CD14-positive monocyte (primary cell): ENCODE results near the gene NEDD4L. TPM values are rescaled to one million over a fixed set of nuclear protein-coding genes. Genes with fewer than 3 reads are reported as not detected.

Experiments used
- DNase-seq, 3 donors: peaks; one replicate each; pipeline ENCODE4 v3.0.0-alpha.2; 2011 to 2022
- H2AFZ ChIP-seq: 2 replicates; pipeline ENCODE4 v1.6.0; 2012; ENCODE audit warnings: mild to moderate bottlenecking, low read depth, low read length, inconsistent platforms; ENCODE audit not compliant: insufficient read depth, poor library complexity, severe bottlenecking
- H3K27ac ChIP-seq, 2 donors: 1 replicate in 1 of 2; 2 replicates in 1 of 2; pipeline ENCODE4 v1.5.1; 2012 to 2013; ENCODE audit warnings: low read length in 2 of 2, control low read depth in 1 of 2, inconsistent platforms in 1 of 2, low read depth in 1 of 2, mild to moderate bottlenecking in 1 of 2
- H3K27me3 ChIP-seq, 2 donors: one replicate each; pipeline versions ENCODE4 v1.6.0 to v1.6.1; 2011 to 2013; ENCODE audit warnings: low read length in 2 of 2; ENCODE audit not compliant: control insufficient read depth in 2 of 2, insufficient read depth in 2 of 2
- H3K36me3 ChIP-seq, 2 donors: replicated peaks in 1 of 2; 1 replicate in 1 of 2; 2 replicates in 1 of 2; pipeline versions ENCODE4 v1.5.1 to v1.6.1; 2012 to 2013; ENCODE audit warnings: low read length in 2 of 2, control low read depth in 1 of 2, inconsistent platforms in 1 of 2, mild to moderate bottlenecking in 1 of 2; ENCODE audit not compliant: insufficient read depth in 2 of 2, control insufficient read depth in 1 of 2
- H3K4me1 ChIP-seq, 2 donors: 1 replicate in 1 of 2; 2 replicates in 1 of 2; pipeline versions ENCODE4 v1.5.1 to v1.6.1; 2012 to 2013; ENCODE audit warnings: low read length in 2 of 2, control low read depth in 1 of 2, inconsistent platforms in 1 of 2, mild to moderate bottlenecking in 1 of 2, moderate library complexity in 1 of 2; ENCODE audit not compliant: insufficient read depth in 2 of 2, control insufficient read depth in 1 of 2
- H3K4me2 ChIP-seq: replicated peaks from 2 replicates; pipeline ENCODE3; 2012; ENCODE audit warnings: low read length, moderate library complexity, mild to moderate bottlenecking; ENCODE audit not compliant: poor library complexity, severe bottlenecking; ENCODE audit errors: extremely low read depth
- H3K4me3 ChIP-seq, 3 experiments: fragments of 200-600 bp in 1 of 3; sonication (generic) in 1 of 3; replicated peaks in 1 of 3; 1 replicate in 2 of 3; 2 replicates in 1 of 3; pipeline ENCODE4 v1.5.1; 2011 to 2013; ENCODE audit warnings: low read length in 3 of 3, mild to moderate bottlenecking in 3 of 3, control low read depth in 2 of 3, low read depth in 2 of 3, inconsistent platforms in 1 of 3, moderate library complexity in 1 of 3
- H3K79me2 ChIP-seq: 2 replicates; pipeline ENCODE4 v1.6.0; 2012; ENCODE audit warnings: mild to moderate bottlenecking, control low read depth, inconsistent platforms, low read length, moderate library complexity; ENCODE audit not compliant: insufficient read depth
- H3K9ac ChIP-seq: 2 replicates; pipeline ENCODE4 v1.6.0; 2017; ENCODE audit warnings: low read length, mild to moderate bottlenecking; ENCODE audit not compliant: insufficient read depth, poor library complexity, severe bottlenecking
- H3K9me3 ChIP-seq, 2 donors: replicated peaks in 1 of 2; 1 replicate in 1 of 2; 2 replicates in 1 of 2; pipeline versions ENCODE4 v1.5.1 to v1.6.1; 2012 to 2013; ENCODE audit warnings: low read length in 2 of 2, control low read depth in 1 of 2; ENCODE audit not compliant: control insufficient read depth in 1 of 2, insufficient read depth in 1 of 2
- H4K20me1 ChIP-seq: 2 replicates; pipeline ENCODE4 v1.6.0; 2012; ENCODE audit warnings: mild to moderate bottlenecking, low read length, control low read depth, moderate library complexity; ENCODE audit not compliant: insufficient read depth
- H3K27ac Mint-ChIP-seq, 7 donors: one replicate each; pipeline ENCODE4 v1.8.0; 2020; ENCODE audit warnings: mild to moderate bottlenecking in 7 of 7, mixed read lengths in 7 of 7, moderate library complexity in 6 of 7, inconsistent platforms in 2 of 7
- H3K27me3 Mint-ChIP-seq, 3 donors: one replicate each; pipeline ENCODE4 v1.8.0; 2021 to 2022; ENCODE audit warnings: low read depth in 3 of 3, mild to moderate bottlenecking in 3 of 3, mixed read lengths in 3 of 3, moderate library complexity in 3 of 3, inconsistent platforms in 1 of 3
- H3K36me3 Mint-ChIP-seq, 2 donors: one replicate each; pipeline ENCODE4 v1.8.0; 2020; ENCODE audit warnings: mixed read lengths in 2 of 2, inconsistent platforms in 1 of 2, mild to moderate bottlenecking in 1 of 2
- H3K4me1 Mint-ChIP-seq: one replicate; pipeline ENCODE4 v1.8.0; 2020; ENCODE audit warnings: mild to moderate bottlenecking, mixed read lengths
- H3K4me3 Mint-ChIP-seq, 2 donors: one replicate each; pipeline ENCODE4 v1.8.0; 2020; ENCODE audit warnings: mild to moderate bottlenecking in 2 of 2, mixed read lengths in 2 of 2, moderate library complexity in 1 of 2
- H3K9me3 Mint-ChIP-seq, 7 donors: one replicate each; pipeline ENCODE4 v1.8.0; 2020 to 2022; ENCODE audit warnings: mixed read lengths in 7 of 7, mild to moderate bottlenecking in 6 of 7, moderate library complexity in 6 of 7, inconsistent platforms in 2 of 7
- CTCF ChIP-seq: fragments of 200-600 bp; IDR thresholded peaks from one replicate; pipeline ENCODE4 v1.8.0; 2022; ENCODE audit warnings: antibody characterized with exemption, mild to moderate bottlenecking
- WGBS: methylation state at CpG from one replicate; pipeline ENCODE4 v1.1.5; 2013; ENCODE audit warnings: missing lambda C conversion rate; ENCODE audit not compliant: insufficient coverage; 5-methylcytosine and 5-hydroxymethylcytosine counted together
- intact Hi-C, 2 donors: fragments of 100-400 bp; cut with micrococcal nuclease; formaldehyde crosslinking; loops; one replicate each; pipeline versions ENCODE4 v1.15.0 to v1.15.1; 2023
- polyA plus RNA-seq, 3 donors: library from polyadenylated mRNA; depleted of rRNA in 1 of 3; unstranded in 2 of 3; stranded (reverse) in 1 of 3; fragments of 300-500 nt in 2 of 3; fragments of >200 nt in 1 of 3; fragmentation: Illumina TruSeq in 2 of 3; gene quantifications; 1 replicate in 2 of 3; 2 replicates in 1 of 3; pipeline ENCODE4 v1.2.3, GENCODE V29; 2012 to 2021

The NEDD4L gene
- polyA plus RNA-seq, 3 donors = 2.5 to 5.2 (median 4.5) TPM

DNA sequence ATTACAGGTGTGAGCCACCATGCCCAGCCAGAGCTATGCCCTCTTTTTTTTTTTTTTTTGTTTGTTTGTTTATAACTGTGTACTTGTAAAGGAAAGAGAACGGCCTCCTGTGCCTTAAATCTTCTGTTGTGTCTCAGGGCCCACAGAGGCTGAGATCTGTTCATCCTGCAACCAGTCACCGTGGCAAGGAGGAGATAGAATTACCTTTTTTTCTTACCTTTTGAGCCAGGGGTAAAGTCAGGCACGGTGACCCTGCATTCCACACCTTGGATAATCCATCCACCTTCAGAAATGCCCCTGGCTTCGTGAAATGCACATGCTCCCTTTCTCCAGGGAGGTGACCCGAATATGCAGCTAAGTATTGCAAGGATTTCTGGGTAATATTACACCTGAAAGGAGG is 12.8 kb downstream of the NEDD4L start:
- DNase-seq = no peak
- H4K20me1 ChIP-seq = no peaks in the 10 kb centered on the region

DNA sequence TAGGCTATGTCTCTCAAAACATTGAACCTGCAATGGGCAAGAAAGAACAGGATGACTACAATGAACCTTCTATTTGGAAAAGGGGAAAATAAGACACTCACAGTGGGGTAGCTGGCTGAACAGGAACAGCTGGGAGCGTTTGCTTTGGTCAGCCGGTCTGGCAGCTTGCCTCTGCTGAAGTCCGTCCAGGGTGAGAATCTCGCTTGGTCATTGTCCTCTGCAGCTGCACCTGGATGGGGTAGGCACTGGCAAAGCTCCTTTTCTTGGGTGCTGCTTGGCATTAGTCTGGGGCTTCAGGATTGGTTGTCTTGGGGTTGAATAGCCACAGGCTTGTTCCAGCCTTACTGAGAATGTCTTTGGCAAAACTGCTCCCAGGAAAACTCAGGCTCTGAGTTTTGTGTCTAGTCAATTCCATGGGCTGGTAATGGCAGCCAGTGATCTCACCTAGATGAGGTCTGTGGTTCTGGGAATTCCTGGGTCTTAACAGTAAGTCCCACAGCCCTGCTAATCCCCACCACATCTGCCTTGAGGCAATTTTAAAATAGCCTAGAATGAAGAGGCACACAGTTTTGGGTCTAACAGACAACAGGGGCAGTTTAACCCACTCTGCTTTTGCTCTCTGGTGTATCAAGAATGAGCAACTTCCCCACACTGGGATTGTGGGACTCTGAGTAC is 13.4 kb downstream of the NEDD4L start:
- Histone ChIP-seq H3K9me3 (no peaks in the 10 kb centered on the region), H3K36me3 (no peaks in the 10 kb centered on the region), H3K4me2 (no peak overlapping the region), H3K4me1 (no peaks in the 10 kb centered on the region), H3K79me2 (no peaks in the 10 kb centered on the region), H3K4me3 (no peak overlapping the region), H3K27me3 (no peaks in the 10 kb centered on the region), H3K9ac (no peak overlapping the region), H4K20me1 (no peaks in the 10 kb centered on the region), H2AFZ (no peak overlapping the region), H3K27ac (no peak overlapping the region)
- Mint-ChIP-seq H3K9me3 (peaks cover 0 to 3% (median 0%) of the 10 kb centered on the region in 7 donors), H3K36me3 (no peaks in the 10 kb centered on the region), H3K27me3 (no peaks in the 10 kb centered on the region), H3K4me3 (no peak overlapping the region), H3K27ac (no peak overlapping the region), H3K4me1 (peaks cover 6% of the 10 kb centered on the region)
- intact Hi-C loops = no loop called here
- no peak for TF ChIP-seq CTCF
- no peak for DNase-seq
- WGBS = 96% methylated on average over 4 of the region's 4 CpGs

More for the DNA sequence above, 12.8 kb downstream of the NEDD4L start:
- no peak overlapping the region for H2AFZ ChIP-seq
- Mint-ChIP-seq H3K27ac (no peak overlapping the region), H3K36me3 (no peaks in the 10 kb centered on the region), H3K4me1 (peaks cover 8% of the 10 kb centered on the region), H3K27me3 (no peaks in the 10 kb centered on the region), H3K9me3 (peaks cover 0 to 3% (median 0%) of the 10 kb centered on the region in 7 donors), H3K4me3 (no peak overlapping the region)
- intact Hi-C loops = no loop called here
- TF ChIP-seq CTCF = no peak
- no peak overlapping the region for H3K4me2 ChIP-seq
- no CpG with 5 or more reads among the region's 5 CpGs for WGBS
- no peaks in the 10 kb centered on the region for H3K4me1 ChIP-seq
- H3K36me3 ChIP-seq = no peaks in the 10 kb centered on the region
- H3K79me2 ChIP-seq = no peaks in the 10 kb centered on the region
- H3K9me3 ChIP-seq = no peaks in the 10 kb centered on the region
- no peak overlapping the region for H3K4me3 ChIP-seq
- H3K27ac ChIP-seq = no peak overlapping the region
- no peak overlapping the region for H3K9ac ChIP-seq
- H3K27me3 ChIP-seq = no peaks in the 10 kb centered on the region
